Measurements from ENCODE around the gene ZNF518B.
"Not testable (repeated sequence)": the region's sequence is repeated elsewhere in the genome, so short reads cannot be mapped to it uniquely, and the experiment has no call there.

The ZNF518B gene

DNA sequence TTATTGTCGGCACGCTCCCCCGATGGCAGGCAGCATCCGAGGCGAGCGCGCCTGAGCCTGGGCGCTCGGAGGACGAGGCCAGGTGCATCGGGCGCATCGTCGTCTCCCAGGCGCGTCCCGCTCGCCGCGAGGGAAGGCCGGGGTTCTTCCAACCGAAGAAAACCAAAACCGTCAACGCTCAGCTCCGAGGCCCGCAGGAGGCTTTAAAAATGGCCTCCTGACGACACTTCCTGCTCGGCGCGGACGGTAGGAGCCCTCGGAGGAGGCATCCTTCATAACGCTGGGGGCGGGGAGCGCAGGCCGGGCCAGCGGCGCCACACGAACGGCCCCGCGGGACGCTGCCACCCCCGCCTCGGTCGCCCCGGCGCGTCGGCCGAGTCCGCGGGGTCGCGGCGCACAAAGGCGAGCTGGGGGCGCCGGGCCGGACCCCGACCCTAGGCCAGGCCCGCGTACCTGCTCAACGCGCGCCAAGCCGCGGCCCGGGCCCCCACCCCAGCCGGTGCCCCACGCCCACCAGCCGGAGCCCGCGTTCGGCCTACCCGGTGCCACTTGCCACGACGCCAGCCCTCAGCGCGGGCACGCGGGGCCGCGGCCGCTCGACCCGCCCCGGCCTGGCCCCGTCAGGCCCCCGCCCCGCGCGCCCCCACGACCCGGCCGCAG is 501 bp downstream of the ZNF518B start:
- no peak for DNase-seq (ENCODE audit: low read depth, low spot score)

DNA sequence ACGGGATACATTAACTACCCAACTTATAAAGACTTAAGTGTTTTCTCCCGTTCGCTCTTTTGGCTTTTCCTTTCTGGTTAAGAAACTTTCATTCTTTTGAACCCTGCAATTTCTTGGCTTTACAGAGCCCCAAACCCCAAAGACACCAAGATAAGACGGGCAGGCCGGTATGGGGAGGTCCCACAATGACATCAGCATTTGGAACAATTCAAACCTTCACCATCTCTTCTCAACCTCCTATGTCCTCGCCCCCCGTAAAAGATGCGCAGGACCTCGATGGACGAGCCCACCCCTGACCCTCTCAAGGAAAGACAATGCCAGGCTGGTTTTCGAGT is 999 bp downstream of the ZNF518B start:
- no peak for DNase-seq (ENCODE audit: low read depth, low spot score)

DNA sequence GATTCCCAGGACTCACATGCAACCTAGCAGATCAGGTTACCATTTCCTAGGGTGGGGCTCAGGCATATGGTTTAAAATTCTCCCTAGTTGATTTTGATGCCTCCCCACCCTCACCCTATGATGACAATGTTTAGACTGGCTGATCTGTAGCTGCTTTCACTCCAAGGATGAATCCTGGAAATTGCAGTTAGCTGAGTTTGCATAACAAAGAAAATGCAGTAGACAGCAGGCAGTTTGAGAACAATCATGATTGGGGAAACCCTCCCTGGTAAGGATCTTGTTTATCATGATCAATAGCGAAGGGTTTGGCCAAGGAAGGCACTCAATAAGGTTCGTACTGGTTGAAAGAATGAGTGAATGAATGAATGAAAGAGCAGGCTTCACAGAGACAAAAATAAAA is 2.1 kb downstream of the ZNF518B start:
- DNase-seq (ENCODE audit: low read depth, low spot score): no peak

DNA sequence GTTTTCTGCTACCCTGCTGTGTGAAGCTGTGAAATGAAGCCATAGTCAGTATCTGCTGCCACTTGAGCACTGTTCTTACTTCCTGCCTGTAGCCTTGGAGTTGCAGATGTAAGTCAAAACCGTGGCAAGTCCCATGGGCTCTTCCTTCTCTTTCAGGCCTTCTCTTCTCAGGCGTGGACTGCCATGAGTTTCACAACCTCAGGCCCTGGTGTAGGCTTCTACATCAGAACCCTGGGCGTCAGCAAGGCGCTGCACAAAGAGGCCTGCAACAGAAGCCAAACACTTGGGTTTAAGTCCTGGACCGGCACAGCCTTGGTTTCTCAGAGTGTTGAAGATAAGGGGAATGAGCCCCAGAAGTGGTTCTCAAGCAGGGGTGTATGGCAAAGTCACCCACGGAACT is 2.5 kb downstream of the ZNF518B start:
- no peak for DNase-seq (ENCODE audit: low read depth, low spot score)

DNA sequence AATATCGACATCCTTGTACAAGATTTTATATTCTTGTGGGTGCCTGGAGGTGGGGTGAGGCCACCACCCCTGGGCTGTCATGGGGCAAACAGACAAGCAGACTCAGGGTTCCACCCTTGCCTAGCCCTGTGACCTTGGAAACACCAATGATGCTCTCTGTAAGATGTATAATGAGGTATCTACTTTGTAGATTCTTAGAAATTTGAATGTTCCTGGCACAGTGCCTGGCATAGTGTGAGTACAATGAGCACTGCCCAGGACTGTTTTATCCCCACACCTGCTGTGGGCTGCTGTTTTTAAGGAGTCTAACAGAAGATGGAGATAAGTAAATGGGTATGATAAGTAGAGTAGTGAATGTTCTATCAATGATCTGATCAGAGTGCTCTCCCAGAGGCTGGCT is 3.1 kb downstream of the ZNF518B start:
- DNase-seq (ENCODE audit: low read depth, low spot score): no peak

DNA sequence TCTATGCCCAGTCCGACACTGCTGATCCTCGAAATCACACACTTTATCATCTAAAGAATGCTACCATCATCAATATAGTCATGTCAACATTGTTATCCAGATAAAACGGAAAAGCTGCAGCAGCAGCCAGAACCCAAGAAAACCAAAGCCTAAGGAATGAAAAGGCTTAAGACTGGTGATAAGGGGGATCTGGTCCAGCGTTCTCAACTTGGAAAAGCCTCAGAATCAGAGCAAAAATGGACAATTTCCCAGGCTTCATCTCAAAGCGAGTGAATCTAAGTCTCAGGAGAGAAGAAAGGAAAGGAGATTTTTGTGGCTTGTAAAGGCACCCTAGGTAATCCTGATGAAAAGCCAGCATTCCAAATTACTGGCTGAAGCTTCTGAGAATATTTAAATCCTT is 8.2 kb downstream of the ZNF518B start:
- no peak for DNase-seq (ENCODE audit: low read depth, low spot score)

DNA sequence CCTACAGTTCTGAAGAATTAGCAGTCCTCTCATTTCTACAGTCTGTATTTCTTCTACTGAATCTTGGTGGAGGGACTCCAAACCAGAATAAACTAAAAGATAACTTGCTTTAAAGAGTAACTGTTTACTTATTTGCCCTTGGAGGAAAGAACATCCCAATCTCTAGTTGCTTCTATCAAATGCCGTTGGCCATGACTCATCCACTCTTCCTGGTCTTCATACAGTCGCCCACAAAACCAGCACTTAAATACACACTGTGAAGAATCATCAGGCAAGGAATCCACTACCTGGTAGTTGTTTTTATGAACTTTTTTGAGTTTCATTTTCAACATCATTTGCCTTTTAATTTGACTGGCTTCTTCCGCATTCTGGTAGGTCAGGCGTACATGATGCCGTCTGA is 14.2 kb downstream of the ZNF518B start:
- DNase-seq (ENCODE audit: low read depth, low spot score): no peak

DNA sequence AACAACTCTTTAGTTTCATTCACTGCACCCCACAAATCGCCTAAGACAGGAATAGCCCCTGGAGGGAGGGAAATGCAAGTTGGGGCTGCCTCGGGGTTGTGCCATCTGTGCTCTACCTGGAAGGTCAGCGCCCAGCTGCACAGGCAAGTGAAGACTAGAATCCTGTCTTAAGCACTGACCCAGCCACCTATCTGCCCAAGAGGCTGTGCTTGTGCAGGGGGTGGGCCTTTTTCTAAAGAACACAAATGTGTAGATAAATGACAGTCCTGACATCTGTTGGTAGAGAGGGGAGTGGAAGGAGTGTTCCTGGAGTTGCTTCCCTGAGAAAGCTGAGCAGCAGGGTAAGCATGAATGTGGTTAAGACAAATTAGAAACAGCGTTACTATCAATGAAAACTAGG is 15.7 kb downstream of the ZNF518B start:
- DNase-seq (ENCODE audit: low read depth, low spot score): no peak

DNA sequence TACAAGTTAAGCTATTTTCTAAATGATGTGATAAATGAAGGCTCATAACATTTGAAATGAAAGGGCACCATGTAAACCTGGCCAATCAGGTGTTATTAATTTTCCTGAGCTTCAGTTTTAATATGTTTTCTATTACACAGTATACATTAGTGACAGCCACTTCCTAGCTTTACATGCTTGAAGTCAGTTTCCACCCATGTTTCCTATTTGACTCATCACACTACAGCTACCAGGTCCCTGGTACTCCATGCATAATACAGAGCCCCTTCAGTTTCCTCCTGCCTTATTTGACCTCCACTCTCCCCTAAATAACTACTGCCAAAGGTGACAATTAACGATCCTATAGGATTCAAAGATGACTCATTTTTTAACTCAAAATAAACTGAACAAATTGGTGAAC is 18.3 kb downstream of the ZNF518B start:
- DNase-seq (ENCODE audit: low read depth, low spot score): no peak

DNA sequence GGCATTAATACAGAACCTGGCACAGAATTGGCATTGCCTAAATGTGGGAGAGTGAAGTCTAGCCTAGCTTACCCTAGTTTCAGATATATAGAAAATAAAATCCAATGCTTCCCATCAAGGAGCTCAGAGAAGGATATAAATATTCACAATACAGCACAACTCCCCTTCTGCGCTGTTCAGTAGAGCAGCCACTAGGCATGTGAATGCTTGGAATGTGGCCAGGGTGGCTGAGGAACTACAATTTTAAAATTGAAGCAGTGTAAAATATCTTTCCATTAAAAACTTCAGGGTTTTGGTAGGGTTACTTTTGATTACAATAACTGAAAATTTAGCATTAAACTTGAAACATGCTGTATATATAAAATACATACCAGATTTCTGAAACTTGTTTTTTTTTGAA is 19.5 kb downstream of the ZNF518B start:
- DNase-seq (ENCODE audit: low read depth, low spot score): no peak

DNA sequence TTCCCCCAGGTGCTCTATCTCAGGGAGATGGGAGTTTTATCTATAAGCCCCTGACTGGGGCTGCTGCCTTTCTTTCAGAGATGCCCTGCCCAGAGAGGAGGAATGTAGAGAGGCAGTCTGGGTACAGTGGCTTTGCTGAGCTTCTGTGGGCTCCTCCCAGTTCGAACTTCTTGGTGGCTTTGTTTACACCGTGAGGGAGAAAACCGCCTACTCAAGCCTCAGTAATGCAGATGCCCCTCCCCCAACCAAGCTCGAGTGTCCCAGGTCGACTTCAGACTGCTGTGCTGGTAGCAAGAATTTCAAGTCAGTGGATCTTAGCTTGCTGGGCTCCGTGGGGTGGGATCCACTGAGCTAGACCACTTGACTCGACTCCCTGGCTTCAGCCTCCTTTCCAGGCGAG is 29.5 kb downstream of the ZNF518B start:
- DNase-seq (ENCODE audit: low read depth, low spot score): not testable (repeated sequence)

DNA sequence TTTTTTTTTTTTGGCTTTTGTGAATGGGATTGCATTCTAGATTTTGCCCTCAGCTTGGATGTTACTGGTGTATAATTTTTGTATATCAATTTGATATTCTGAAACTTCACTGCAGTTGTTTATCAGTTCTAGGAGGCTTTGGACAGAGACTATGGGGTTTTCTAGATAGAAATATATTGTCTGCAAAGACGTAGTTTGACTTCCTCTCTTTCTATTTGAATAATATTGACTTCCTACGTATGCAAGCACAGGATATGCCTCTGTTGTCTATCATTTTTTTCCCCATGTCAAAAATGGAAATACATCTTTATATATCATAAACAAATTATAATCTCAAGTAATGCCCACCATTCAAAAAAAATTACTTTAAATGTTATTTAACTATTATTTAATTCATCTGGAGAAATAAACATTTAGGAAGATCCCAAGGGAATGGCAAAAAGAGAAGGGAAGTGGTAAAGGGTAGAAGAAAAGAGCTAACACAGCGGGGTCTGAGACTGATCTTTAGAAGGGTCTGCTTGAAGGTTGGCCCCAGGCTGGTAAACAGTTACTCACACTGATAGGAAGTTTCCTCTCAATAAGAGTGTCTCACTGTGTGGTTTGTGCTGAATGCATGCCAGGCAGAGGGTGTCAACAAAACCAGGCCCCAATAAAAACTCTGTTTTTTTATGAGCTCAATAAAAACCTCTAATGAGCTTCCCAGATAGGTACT is 35.7 kb downstream of the ZNF518B start:
- no peak for DNase-seq (ENCODE audit: low read depth, low spot score)

DNA sequence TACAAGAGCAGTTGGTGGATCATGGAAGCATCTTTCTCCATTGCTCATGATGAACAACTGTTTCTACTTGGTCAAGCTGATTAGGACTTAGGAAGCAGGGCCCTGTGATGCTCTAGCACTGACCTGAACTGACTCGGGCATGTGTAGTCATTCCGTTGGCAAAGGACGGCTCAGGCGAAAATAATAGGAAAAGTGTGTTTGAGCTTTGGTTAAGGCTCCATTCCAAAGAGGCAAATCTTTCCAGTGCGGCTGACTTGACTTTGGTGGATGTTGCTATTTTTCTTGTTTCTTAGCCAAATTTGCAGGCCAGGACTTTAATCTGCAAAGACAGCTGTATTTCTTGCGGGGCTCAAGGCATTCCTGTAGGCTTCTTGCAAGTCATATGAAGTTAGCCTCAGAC is 39.5 kb downstream of the ZNF518B start:
- no peak for DNase-seq (ENCODE audit: low read depth, low spot score)

DNA sequence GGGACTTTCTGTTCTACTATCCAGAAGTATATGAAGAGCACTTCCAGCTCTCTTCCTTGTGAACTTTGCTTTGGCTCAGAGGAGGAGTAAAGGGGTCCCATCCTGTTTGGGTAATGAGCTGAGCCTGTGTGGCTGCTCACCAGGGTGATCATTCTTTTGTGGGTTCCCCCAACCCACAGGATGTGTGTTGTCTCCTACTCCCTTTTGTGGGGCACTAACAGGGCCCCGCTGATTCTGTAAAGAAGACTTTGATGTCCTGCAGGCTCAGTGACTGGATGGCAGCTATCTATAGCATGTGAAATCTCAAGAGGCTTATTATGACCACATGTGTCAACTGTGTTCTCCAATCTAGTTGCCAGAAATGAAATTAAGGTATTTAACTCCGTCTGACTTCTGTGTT is 40.8 kb downstream of the ZNF518B start:
- no peak for DNase-seq (ENCODE audit: low read depth, low spot score)

DNA sequence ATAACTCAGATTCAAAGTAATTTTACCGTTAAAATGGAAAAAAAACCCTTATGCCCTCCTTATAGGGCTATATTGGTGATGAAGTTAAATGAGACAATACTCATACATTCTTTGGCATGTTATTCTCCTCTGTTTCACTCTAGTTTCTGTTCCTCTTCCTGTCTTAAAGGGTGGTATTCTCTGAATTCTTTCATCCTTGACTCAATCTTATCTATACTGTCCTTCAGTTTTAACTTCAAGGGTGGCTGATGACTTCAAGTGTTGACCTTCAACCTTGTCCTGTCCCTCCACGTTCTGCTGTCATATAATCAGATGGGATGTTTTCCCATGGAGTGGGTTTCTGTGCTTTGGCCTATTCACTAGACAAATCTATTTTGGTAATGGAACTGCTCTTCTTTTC is 44.0 kb downstream of the ZNF518B start:
- no peak for DNase-seq (ENCODE audit: low read depth, low spot score)

DNA sequence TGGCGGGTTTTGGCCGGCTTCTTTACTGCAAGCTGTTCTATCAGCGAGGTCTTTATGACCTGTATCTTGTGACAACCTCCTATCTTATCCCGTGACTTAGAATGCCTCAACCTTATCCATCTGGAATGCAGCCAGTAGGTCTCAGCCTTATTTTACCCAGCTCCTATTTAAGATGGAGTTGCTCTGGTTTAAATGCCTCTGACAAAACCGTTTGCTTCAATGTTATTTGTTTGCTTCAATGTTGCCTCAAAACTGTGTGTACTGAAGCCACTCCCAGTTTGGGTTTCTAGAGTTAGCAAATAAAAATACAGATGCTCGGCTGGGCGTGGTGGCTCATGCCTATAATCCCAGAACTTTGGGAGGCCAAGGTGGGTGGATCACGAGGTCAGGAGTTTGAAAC is 51.6 kb downstream of the ZNF518B start:
- no peak for DNase-seq (ENCODE audit: low read depth, low spot score)

DNA sequence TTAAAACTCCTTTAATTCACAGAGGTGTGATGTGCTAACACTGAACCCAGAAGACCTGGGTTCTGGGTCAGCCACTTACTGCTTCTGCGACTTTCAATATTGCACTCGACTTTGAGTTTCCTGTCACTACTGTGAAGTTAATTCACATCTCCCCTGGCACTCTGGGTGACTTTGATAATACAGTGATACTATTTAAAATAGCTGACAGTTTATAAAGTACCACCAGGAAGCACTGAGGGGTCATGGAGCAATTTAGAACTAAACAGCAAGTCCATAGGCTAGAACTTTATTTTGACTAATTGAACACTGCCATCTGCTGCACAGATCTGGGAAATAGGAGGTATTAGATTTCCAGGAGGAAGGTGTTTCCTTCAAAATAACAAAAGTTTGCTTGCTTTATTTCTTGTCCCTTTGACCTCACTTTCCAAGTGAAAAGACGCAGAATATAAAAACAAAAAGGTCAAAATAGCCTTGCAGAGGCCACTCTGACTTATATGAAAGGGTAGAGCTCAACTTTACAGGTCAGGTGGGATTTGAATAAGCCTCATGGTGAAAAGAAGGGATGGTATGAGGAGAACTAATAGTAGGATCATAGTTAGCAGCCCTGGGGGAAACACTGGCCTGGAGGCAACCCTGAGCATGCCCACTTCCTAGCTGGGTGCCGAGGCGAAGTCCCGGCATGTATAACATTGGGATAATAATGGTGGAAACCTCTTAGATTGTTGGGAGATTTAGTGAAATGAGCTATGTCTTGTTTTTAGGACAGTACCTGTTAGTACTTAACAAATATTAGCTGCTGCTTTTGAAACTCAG is 53.4 kb downstream of the ZNF518B start:
- no peak for DNase-seq (ENCODE audit: low read depth, low spot score)

DNA sequence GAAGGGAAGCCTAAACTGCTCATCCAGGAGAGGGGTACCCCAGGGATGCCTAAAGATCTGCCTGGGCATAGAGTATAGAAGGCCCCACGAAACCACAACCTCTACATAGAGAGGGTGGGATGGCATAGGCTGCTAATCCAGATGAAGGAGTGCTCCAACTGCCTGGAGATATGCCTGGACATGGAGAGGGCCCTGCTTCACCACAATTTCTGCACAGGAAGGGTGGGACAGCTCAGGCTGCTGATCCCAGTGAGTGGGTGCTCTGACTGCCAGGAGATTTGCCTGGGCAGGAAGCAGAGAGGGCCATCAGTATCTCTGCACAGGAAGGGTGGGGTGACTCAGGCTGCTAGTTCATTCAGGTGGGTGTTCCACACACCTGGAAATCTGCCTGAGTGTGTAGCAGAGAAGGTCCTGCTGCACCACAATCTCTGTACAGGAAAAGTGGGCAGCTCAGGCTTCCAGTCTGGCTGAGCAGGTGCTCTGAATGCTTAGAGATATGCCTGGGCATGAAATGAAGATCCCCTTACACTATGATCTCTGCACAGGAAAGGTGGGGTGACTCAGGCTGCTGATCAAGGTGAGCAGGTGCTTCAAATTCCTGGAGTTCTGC is 61.1 kb downstream of the ZNF518B start:
- no peak for DNase-seq (ENCODE audit: low read depth, low spot score)

All from brain pericyte (primary cell).